HFF-Myc (cell line): ENCODE results near the gene TOP3A.

ENCODE experiments used
- DNase-seq: peaks from one replicate; pipeline ENCODE4 v3.0.0-alpha.2; 2011; ENCODE audit warnings: low read depth; ENCODE audit errors: extremely low read depth
- H3K4me3 ChIP-seq: replicated peaks from 2 replicates; pipeline ENCODE4 v1.5.1; 2011; ENCODE audit warnings: low read depth, mild to moderate bottlenecking, control low read depth, low read length
- CTCF ChIP-seq: IDR thresholded peaks from 2 replicates; pipeline ENCODE4 v1.5.1; 2012; ENCODE audit warnings: mild to moderate bottlenecking, low read depth, low read length, control low read depth; ENCODE audit errors: missing control alignments

TOP3A gene

GRCh38 chr17:18331879-18332278, 17.1 kb upstream of the TOP3A start:
- H3K4me3 ChIP-seq = no peak overlapping the region
- no peak for TF ChIP-seq CTCF
- no peak for DNase-seq

GRCh38 chr17:18328643-18329204, 13.9 kb upstream of the TOP3A start:
- H3K4me3 ChIP-seq = no peak overlapping the region
- no peak for TF ChIP-seq CTCF
- DNase-seq = no peak

GRCh38 chr17:18327556-18327955, 12.8 kb upstream of the TOP3A start:
- TF ChIP-seq CTCF = no peak
- H3K4me3 ChIP-seq = no peak overlapping the region
- no peak for DNase-seq

- TF ChIP-seq CTCF = no peak
- H3K4me3 ChIP-seq = no peak overlapping the region
- no peak for DNase-seq
Observed at GRCh38 chr17:18327093-18327492, 12.3 kb upstream of the TOP3A start.

GRCh38 chr17:18326572-18326971, 11.8 kb upstream of the TOP3A start:
- no peak for TF ChIP-seq CTCF
- DNase-seq = no peak
- H3K4me3 ChIP-seq = no peak overlapping the region

- DNase-seq = no peak
- H3K4me3 ChIP-seq = no peak overlapping the region
- TF ChIP-seq CTCF = no peak
Observed at GRCh38 chr17:18326039-18326438, 11.2 kb upstream of the TOP3A start.
